ENCODE data around the gene GAD1. TPM values are rescaled to one million over a fixed set of nuclear protein-coding genes. Genes with fewer than 3 reads are reported as not detected.
A peak's percentile ranks its signal among the peaks of the same experiment; 100 is the strongest.

GAD1 gene
- total and polyA plus RNA-seq, 2 of the 4 experiments (the other 2 are of a cell fraction) = not detected

GRCh38 chr2:170812710-170813600 is 3.7 kb upstream of the GAD1 start:
- Histone ChIP-seq H3K18ac (ENCODE audit: low read depth, low read length) (no peak overlapping the region), H4K8ac (ENCODE audit: low read depth in 2 of 2, low read length in 2 of 2) (no peak overlapping the region), H4K5ac (ENCODE audit: low read depth, low read length) (no peak overlapping the region), H4K20me1 (ENCODE audit: insufficient read depth, low read length) (no peaks in the 10 kb centered on the region), H2AFZ (replicated peaks; ENCODE audit: low read length, poor library complexity) (no peak overlapping the region), H4K91ac (ENCODE audit: insufficient read depth, low read depth, low read length) (no peak overlapping the region), H2BK5ac (ENCODE audit: low read depth, low read length, poor library complexity, severe bottlenecking) (no peak overlapping the region), H3K9me1 (ENCODE audit: insufficient read depth, low read length) (no peaks in the 10 kb centered on the region), H3K4me3 (ENCODE audit: insufficient read depth, low read depth, low read length) (no peak overlapping the region), H3K27me3 (ENCODE audit: control insufficient read depth, insufficient read depth, low read length) (peaks cover 48% of the 10 kb centered on the region), H2AK9ac (replicated peaks; ENCODE audit: low read depth, low read length, poor library complexity) (no peak overlapping the region), H2BK15ac (ENCODE audit: low read depth, low read length) (no peak overlapping the region), H3K23ac (ENCODE audit: low read depth, low read length) (no peak overlapping the region), H3K36me3 (ENCODE audit: control insufficient read depth, insufficient read depth, low read length) (no peaks in the 10 kb centered on the region), H3K79me1 (ENCODE audit: low read depth in 1 of 2, low read length in 2 of 2) (no peaks in the 10 kb centered on the region), H2AK5ac (ENCODE audit: low read depth, low read length) (no peak overlapping the region), H3K27ac (ENCODE audit: insufficient read depth, low read length) (no peak overlapping the region), H2BK120ac (ENCODE audit: low read depth, low read length) (no peak overlapping the region), H3K9me3 (ENCODE audit: control insufficient read depth, insufficient read depth, low read length) (no peaks in the 10 kb centered on the region), H3K9ac (ENCODE audit: low read depth, low read length) (no peak overlapping the region), H3K4ac (ENCODE audit: low read depth, low read length) (no peak overlapping the region), H3K4me2 (ENCODE audit: low read depth, low read length) (no peak overlapping the region), H2BK20ac (ENCODE audit: low read depth, low read length) (no peak overlapping the region), H3K4me1 (ENCODE audit: control insufficient read depth, insufficient read depth, low read length) (peaks cover 1% of the 10 kb centered on the region; the same call in 1 of the 2 replicates), H3K14ac (replicated peaks; ENCODE audit: low read depth, low read length) (no peak overlapping the region), H3K56ac (ENCODE audit: extremely low read depth, insufficient read depth, low read length) (no peak overlapping the region)
- in situ Hi-C loops (cut with MboI; ENCODE audit: low sequenced_read_pairs) (loop anchor here (10.0 to 25.0 kb wide), 4 partner anchors 408 to 1376 kb away; no protein-coding TSS in a partner anchor), intact Hi-C loops (cut with micrococcal nuclease) (loop anchor here (1.0 to 10.0 kb wide), 5 partner anchors 404 to 878 kb away; no protein-coding TSS in a partner anchor), dilution Hi-C loops (cut with HindIII; ENCODE audit: low sequenced_read_pairs, unreplicated experiment) (loop anchor here (25.0 kb wide), 1 partner anchor 401 kb away; no protein-coding TSS in a partner anchor)
- DNase-seq (peak; percentile 84), ATAC-seq (ENCODE audit: low read depth) (peak; percentile 55)
- TF ChIP-seq MAFK (IDR thresholded peaks at IDR 0.05; ENCODE audit: low read depth, low read length) = no peak
- peak; percentile 86 for TF ChIP-seq SMC3 (IDR thresholded peaks at IDR 0.05; ENCODE audit: low read depth, low read length)
- no peak for TF ChIP-seq NFE2L2 (IDR thresholded peaks at IDR 0.05; ENCODE audit: low read depth, low read length)
- no peak for TF ChIP-seq MXI1 (IDR thresholded peaks at IDR 0.05; ENCODE audit: borderline replicate concordance, low read depth, low read length)
- TF ChIP-seq CTCF (conservative IDR thresholded peaks at IDR 0.05; ENCODE audit: low read depth, low read length) = peak; percentile 75
- TF ChIP-seq RAD21 (IDR thresholded peaks at IDR 0.05; ENCODE audit: low read length) = peak; percentile 81
- ChIA-PET POLR2A (ENCODE audit: unreplicated experiment) (no interaction called here), CTCF (interaction anchor here (0.8 to 2.8 kb wide), 5 partner anchors 10 to 489 kb away, joined by 3 to 11 read pairs (median 3); no protein-coding TSS in a partner anchor)
- no TSS peak for BruUV-seq (replicated peaks)
- 7% methylated on average over 7 of the region's 14 CpGs; no CpG with 5 or more reads in 1 of the 2 experiments for WGBS, 2 experiments (ENCODE audit: extremely low coverage in 2 of 2, insufficient read length in 1 of 2)

All from IMR-90 (cell line).